OCI-LY3 (cell line): ENCODE results near the gene C16orf86.

Experiments used
- CTCF ChIP-seq: fragments of 200-600, 300-600 bp; sonication (generic); IDR thresholded peaks from 2 replicates; pipeline ENCODE4 v1.5.1; 2014; ENCODE audit warnings: antibody characterized with exemption, low read length, low read depth
- EZH2phosphoT487 ChIP-seq: fragments of 200-600 bp; shearing (Covaris generic); IDR thresholded peaks from 2 replicates; pipeline ENCODE4 v1.6.1; 2018; ENCODE audit warnings: antibody characterized with exemption, mixed run types, low read depth

GRCh38 chr16:67701420-67701819 lies 34.8 kb downstream of the C16orf86 start:
- TF ChIP-seq CTCF (no peak), EZH2phosphoT487 (no peak)
